DMS153 treated with DMSO at 0.1 percent for 48 hours (cell line): ENCODE results near the gene SEMA6A.
"Not testable (repeated sequence)": the region's sequence is repeated elsewhere in the genome, so short reads cannot be mapped to it uniquely, and the experiment has no call there.

ENCODE experiments used
- DNase-seq: peaks from one replicate; lab custom pipeline; 2025; ENCODE audit not compliant: unreplicated experiment; lab: John Stamatoyannopoulos, UW

SEMA6A gene

DNA sequence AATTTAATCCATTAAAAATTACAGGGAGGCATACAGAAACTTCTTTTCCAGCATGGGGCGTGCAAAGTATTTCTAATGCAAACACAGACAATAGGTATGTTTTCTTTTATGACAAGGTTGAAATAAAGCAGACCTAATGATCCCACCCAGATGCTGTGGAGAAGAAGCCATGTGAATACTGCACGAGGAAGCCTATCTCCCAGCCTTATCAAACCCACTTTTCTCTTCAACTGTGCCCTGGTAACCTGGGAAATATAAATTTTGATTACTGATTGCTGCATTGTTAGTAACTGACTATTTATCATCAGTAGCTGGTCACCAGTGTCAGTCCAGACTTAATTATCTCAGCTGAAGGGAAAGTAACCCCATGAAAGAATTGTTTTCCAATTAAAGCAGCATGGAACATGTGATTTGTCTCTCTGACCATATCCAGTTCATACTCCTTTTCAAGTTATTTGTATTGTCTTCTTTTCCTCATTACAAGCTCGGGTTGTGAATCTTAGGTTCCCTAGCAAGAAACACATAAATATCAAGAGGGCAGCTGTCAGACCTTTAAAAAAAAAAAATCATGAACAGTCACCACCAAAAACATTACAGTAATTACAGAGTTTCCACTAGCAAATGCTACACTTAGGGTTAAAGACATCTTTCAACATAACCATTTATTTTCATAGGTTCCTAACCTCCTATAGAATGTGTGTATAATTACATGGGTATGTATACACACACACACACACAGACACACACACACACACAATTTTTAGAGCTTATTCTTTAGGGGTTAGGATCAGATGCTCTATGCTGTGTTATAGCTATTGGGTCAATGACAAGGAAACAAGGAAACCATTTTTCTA lies 50.3 kb downstream of the SEMA6A start:
- no peak for DNase-seq

DNA sequence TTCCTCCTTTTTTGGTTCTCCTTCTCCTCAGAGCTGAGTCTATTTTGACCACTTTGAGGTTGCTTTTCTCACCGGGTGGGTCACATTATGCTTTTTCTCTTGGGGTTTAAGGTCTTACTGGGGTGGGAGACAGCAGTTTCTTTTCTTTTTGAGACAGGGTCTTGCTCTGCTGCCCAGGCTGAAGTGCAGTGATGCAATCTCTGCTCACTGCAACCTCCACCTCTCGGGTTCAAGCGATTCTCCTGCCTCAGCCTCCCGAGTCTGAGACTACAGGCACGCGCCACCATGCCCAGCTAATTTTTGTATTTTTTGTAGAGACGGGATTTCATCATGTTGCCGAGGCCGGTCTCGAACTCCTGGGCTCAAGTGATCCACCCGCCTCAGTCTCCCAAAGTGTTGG lies 51.4 kb downstream of the SEMA6A start:
- DNase-seq = not testable (repeated sequence)

DNA sequence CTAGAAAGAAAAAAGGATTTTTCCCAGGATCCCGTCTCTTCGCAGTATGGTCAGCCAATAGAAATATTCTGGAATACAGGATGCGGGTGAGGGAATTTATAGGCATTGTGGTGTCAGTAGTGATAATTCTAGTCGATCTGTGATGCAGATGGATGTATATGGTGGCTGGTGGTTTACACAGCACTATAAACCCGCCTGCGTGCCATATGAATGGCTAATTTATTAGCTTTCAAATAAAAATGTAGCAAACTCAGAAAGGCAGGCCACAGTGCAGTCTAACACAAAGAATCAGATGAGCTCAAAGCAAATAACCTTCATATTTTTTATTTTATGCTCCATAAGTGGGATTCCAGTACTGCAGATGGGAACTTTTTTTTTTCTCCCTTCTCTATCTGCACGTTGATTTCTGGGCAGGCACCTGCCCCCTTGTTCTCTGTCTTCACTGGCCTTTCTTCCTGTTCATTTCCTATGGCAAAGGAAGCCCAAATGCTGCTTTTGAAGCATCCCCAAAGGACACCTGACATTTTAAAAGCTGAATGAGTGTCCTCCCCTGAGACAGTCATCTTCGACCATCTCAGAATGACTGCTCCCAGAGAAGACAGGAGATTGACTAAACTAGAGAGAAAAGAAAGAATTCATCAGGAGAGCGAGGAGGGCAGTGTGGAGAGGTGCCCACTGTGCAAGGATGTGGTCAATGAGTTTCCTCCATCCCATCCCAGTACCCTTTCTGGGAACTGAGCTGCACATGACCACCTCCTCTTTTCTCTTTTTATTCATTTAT lies 52.1 kb downstream of the SEMA6A start:
- DNase-seq = no peak

DNA sequence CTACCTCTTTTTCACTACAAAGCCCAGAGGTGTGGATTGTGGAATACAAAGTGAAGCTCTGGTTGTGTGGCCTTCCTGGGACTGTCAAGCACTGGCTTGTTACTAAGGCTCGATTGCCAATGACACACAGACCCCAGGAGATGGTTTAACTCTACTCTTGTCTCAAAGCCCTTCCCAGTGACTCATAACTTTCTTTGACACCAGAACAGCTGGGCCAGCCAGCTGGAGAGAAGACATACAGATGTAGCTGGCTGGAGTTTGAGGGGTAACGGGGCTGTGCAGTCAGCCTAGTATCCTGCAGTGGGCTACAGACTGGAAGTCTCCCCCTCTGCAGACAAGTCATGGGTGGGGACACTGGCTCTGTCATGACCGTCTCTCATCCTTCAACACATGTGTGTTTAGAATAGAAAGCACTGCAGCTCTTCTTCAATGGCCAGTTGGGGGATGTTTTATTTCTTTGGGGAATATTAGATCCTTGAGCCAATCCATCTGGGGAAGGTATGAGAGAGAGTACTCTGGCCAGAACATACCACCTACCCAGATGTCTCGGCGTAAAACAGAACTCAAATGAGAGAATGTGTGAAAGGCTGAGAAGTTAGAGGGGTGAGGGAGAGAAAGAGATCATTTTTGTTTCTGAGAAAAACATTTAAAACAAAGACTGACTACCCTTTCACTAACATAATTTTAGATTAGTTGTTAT lies 53.3 kb downstream of the SEMA6A start:
- no peak for DNase-seq

DNA sequence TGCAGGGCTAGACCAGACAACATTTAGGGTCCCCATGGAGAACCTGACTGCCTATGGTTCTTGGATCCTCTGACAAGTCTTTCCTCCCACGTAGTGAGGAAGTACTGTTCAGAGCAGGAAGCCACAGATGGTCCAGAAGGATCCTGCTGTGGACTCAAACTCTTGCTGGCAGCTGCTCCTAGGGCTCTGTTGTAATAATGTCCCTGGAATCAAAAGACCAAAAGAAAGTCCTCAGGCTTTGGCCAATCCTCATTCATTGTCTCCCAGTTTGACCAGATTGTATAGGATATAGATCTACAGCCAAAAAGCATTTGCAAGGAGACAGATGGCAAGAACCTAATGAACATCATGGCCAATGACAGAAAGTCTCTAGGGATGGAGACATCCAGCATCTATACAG lies 53.9 kb downstream of the SEMA6A start:
- DNase-seq = no peak

DNA sequence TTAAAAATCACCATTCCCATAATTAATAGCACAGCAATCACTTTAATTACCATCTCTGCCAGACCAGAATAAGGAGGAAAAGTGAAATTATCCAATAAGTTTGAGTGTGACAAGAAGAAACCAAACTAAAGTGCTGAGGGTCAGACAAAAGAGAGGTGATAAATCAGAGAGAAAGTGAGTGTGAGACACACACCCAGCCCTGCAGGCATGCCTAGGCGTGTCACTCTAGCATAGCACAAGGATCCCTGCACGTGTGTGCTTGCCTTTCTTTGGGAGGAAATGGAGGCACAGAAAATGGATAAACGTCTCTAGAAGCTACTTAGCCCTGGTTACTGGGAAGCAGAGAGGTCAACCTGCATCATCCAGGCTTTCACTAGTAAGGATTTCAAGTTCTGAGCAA lies 56.2 kb downstream of the SEMA6A start:
- DNase-seq = no peak

DNA sequence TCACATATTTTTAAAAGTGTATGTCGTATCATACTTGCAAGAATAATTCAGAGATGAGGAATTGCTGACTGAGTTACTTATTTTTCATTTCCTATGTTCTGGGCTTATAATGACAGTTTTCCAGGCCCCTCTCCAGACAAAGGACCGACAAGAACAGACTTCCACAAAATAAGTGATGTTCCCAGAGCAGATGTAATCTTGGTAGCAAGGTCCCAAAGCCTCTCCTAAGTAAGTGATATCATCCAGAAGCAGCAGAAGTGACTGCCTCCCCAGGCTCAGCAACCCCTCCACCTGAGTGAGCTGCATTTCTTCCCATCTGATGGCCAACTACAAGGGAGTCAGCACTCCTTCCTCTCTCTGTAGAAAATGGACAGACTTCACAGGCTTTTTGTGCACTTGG lies 57.1 kb downstream of the SEMA6A start:
- no peak for DNase-seq

DNA sequence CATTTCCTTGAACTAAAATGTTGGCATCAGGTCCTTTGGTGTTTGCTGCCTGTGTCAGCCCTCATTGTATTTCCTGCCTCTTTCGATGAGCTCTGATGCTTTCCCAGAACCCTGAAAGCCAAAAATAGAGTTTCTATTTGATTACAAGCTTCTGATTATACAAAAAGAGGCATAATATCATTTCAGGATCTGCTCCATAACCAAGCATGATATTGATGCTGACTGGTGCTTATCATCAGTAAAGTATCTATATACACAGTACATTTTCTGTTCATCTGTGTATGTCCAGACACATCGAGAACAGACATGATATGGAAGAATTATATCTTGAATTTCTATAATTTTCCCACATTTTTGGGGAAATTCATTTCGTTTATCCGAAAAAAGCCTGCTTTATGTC lies 58.6 kb downstream of the SEMA6A start:
- no peak for DNase-seq

DNA sequence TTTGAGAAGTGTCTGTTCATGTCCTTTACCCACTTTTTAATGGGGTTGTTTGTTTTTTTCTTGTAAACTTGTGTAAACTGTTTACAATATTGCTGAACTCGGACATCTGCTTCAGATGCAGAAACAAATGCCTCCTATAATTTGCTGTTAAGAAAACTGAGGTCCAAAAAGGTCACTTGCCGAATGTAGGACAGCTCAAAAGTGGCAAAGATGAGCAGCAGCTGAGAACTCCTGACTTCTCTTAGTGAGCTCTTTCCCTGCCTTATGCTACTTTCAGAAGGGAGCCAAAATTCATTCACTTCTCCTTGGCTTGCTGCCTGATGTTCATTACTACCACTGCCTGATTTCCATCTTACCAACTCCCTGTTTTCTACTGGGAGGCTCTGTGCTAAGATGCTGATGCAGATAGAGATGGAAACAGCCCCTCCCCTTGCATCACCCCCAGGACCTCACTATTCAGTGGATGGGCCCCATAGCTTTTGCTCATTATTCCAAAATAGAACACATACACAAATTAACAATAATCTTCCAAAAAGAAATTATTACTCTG lies 60.1 kb downstream of the SEMA6A start:
- DNase-seq = no peak

DNA sequence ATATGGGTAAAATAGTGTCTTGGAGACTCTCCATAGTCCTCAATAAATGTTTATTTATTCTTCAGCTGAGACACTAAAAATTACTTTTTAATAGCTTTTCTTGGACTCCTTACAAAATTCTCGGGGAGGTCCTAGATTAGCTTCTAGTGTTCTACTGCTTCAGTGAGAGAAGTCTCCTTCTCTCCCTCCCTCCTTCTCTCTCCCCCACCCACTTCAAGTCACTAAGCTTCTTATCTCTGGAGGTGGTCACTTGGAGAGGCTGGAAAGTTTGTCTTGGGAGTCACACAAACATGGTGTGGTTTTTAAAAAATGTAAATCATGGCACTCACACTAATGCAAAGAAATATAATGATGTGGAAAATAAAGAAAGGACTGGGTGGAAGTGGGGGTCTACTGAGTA lies 64.1 kb downstream of the SEMA6A start:
- no peak for DNase-seq

DNA sequence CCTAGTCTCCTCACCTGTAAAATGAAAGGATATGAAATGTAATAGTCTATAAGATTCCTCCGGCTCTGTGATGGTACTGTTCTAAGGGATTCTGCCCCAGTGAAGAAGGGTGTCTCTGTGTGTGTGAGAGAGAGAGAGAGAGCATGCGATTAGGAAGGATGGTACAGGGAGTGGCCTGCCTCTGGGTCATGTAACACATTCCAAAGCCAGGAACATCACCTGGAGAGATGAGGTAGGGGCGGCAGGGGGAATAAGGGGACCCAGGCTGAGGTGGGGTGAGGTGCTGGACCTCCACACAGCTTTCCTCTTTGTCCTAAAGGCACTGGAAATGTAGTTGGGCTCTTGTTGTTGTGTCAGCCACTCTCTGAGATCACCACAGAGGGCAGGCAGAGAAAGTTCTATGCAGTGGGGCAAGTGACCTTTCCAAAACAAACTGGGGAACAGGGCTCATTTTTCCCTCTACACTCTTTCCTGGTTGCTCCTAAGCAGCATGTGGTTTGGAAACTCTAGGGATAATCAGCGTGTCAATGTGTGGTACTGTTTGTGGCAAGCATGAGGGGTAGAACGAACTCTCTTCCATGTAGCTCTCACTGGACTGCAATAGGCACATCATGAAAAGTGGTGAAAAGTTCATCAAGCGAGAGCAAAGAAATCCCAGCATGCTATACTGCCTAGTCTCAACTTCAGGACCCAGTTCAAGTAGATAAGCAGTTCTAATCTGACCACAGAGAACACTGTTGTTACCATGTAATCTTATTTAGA lies 65.0 kb downstream of the SEMA6A start:
- no peak for DNase-seq

DNA sequence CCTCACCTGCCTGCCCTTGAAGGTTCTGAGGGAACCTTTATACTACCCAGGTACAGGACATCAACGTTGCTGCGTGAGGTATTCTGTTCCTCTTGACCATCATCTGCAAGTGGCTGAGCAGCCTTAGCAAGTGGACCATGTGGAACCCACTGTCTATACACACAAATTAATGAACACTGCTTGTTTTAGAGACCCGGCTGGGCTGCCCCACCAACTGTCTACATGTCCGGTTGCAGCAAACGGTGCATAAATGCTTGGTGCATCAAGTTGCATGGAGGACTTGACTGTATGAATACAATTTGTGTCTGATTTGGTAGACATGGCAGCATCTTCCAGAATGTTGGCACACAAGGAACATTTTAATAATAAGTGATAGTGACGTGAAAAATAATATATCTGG lies 65.8 kb downstream of the SEMA6A start:
- DNase-seq = no peak

DNA sequence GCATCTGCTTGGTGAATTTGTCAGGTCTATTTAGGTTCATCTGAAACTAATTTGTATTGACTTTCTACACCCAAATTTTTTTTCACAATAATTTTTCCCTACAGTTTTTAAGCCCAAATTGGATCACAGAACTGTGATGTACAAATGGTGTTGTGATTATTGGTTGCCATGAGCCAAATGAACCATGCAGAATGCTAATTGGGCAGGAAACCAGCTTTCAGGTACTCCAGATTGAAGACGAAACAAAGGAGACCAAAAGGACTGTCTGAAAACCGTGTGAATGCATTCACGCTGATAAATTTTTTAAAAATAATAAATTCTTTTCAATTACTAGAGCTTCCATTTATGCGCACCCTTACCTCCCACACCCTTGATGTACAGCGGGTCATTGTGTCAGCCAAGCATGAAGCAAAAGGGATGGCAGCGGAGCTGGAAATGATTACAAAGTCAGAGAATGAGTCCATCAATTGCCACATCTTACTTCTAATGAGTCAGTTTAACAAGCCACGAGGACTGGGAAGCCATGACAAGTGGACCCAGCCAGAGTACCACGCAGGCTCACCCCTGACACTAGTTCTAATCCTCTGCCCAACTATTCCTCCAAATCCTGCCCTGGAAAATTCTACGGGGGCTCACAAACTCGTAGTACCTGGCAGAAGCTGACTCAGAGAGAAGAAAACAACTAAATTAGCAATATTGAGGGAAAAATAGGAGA lies 66.5 kb downstream of the SEMA6A start:
- DNase-seq = no peak

DNA sequence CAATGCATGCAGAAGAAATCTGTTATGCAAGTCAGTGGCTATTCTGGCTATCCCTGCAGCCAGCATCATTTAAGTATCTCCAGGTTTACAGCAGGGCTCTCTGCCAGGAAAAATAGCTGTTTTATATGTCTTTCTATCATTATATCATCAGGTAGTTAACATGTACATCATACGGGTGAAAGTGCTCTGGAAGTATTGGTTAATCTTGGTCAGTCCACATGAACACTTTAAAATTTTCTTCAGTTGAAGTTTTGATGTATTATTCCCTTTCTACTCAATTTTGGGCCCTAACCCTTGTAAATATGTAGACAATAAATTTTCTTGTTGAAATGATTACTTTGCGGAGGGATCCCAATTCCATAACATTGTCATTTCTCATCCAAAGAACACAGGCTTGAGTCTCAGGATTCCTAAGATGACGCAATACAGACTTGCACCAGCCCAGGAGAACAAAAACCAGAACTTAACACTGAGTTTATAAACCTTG lies 67.5 kb downstream of the SEMA6A start:
- DNase-seq = no peak

DNA sequence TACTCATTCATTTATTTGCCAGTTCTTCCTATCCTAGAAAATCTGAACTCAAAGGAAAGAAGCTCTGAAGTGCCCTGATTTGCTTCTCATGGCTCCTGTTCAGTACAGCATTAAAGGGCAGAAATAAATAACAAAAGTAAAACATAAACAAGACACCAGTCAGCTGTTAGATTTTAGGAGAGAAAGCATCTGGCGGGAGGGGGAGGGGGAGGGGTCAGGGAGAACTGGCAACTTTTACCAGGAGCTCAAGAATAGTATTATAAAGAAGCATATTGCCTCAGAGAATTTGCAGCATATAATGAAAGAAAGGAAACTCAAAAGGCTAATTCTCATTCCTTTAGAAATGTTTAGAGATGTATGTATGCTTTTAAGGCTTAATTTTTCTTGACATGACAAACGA lies 68.1 kb downstream of the SEMA6A start:
- no peak for DNase-seq

DNA sequence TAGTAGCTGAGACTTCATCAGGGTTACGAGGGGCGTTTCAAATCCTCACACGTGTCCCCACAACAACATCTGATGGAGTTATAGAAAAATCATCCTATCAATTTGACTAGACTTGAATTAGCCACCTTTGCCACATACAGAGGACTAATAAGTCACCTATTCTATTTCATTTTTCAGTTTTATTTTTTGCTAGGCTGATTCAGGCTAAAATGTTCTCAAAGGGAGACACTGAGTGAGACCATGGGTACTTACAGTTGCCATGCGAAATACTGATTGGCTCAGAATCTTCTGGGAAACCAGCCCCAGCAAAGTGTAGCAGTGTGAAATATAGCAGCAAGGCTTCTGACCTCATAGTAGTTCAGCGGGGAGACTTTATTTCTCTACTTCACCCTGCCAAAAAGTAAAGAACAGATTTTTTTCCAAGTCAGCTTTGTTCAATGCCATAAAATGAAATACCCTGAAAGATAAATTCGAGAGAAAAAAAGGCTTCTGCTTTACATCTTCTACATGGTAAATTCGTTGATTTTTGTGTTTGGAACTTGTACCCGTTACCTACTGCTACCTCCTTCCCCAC lies 69.9 kb downstream of the SEMA6A start:
- no peak for DNase-seq

DNA sequence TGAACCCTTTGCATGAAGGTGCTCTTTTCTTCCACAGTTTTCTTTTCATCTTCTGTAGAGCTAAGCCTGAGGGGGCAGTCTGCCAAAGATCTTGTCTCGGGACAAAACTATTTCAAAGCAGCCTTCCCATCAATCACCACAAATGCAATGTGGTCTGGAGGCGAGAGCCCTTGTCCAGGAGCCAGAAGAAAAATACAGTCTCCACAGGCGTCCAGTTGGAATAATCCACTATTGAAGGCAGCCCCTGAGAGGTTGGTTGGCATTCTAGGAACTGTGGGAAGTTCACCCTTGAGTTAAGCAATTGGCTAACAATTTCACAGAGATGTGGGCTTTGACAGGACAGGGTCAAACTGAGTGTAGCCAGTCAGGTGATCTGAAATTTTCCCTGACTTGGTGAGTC lies 72.0 kb downstream of the SEMA6A start:
- no peak for DNase-seq

DNA sequence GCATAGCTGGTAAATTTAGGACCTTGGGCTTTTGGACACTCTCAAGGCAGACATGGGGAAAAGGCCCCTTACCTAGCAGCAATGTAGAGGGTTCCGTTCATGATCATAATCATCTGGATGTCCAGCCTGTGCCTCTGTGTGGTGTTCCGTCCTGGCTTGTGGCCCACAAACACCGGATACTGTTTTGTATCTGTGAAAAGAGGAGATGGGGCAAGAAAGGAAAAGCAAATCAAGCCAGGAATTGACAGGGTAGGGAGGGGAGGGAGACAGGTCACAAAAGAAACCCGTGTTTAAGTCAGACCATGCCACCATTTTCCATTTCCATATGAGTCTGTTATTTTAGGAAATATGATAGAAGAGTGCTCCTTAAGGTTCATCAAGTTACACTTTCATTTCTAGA lies 72.5 kb downstream of the SEMA6A start:
- DNase-seq = no peak

DNA sequence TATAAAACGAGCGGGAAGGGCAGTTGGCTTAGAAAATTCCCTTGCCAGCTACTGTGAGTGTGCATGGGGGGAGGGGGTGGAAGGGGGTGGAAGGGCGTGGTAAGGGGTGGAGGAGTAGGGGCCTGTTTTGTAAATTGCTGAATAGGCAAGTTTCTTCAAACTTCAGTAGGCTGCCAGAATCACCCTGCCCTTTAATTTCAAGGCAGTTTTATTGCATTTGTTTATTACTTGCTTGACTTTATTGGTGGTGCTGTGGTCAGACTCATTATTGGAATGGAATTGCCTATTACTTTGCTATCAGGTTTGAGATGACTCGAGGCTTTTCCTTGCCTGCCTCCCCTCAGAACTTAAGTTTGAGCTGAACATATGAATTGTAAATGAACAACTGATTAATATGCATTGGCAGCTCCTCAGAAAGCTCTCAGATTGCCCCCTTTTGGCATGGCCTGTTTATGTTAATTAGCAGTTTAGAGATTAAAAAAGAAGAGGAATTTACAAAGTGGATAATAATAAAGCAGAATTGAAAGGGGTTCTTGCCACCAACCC lies 76.0 kb downstream of the SEMA6A start:
- DNase-seq = no peak
